Loucy (cell line): Measurements from ENCODE around the gene AGAP1.

Source experiments
- CTCF ChIP-seq: fragments of 200-600 bp; sonication (generic); conservative IDR thresholded peaks from 2 replicates; pipeline ENCODE4 v1.5.1; 2014; ENCODE audit warnings: mild to moderate bottlenecking, antibody characterized with exemption, low read length
- EZH2phosphoT487 ChIP-seq: fragments of 200-600 bp; IDR thresholded peaks from 2 replicates; pipeline ENCODE4 v1.6.1; 2018; ENCODE audit warnings: antibody characterized with exemption, mild to moderate bottlenecking, moderate library complexity, borderline replicate concordance

GRCh38 chr2:236172255-236173035 lies 678.6 kb downstream of the AGAP1 start:
- TF ChIP-seq CTCF (no peak), EZH2phosphoT487 (no peak)
